GM12878 (cell line): Measurements from ENCODE around the gene PIAS1. TPM values are rescaled to one million over a fixed set of nuclear protein-coding genes. Genes with fewer than 3 reads are reported as not detected.
A peak's percentile ranks its signal among the peaks of the same experiment; 100 is the strongest.

ENCODE experiments used
- ATAC-seq: fragments of 200-7000 bp; cut with Tn5 transposase; 3 replicates; pipeline ENCODE4 v1.9.1; 2020; ENCODE audit warnings: mild to moderate bottlenecking, moderate library complexity
- BruUV-seq: library from RNA; stranded (reverse); fragments of 400-500 nt; replicated peaks from 2 replicates; lab custom pipeline; 2021; lab: Mats Ljungman, UMichigan
- CTCF ChIA-PET: fragments of 300-600 bp; sonication (Branson Sonifier 250); formaldehyde crosslinking; extraction: SDS; loops from one replicate; lab custom pipeline; 2021; ENCODE audit warnings: inconsistent platforms; lab: Yijun Ruan, JAX
- POLR2A ChIA-PET: fragments of 350-600 bp; formaldehyde crosslinking; extraction: SDS; loops from one replicate; lab custom pipeline; 2021; ENCODE audit warnings: inconsistent platforms; lab: Charles Lee
- RAD21 ChIA-PET: fragments of 300-600 bp; sonication (Branson Sonifier 250); formaldehyde crosslinking; loops from one replicate; lab custom pipeline; 2023; ENCODE audit warnings: antibody characterized with exemption; ENCODE audit not compliant: unreplicated experiment; lab: Charles Lee
- SMC1A ChIA-PET: fragments of 300-600 bp; sonication (Branson Sonifier 250); formaldehyde crosslinking; loops from one replicate; lab custom pipeline; 2023; ENCODE audit not compliant: unreplicated experiment, uncharacterized antibody; lab: Charles Lee
- DNase-seq: peaks from one replicate; pipeline ENCODE4 v3.0.0-alpha.2; 2011; ENCODE audit warnings: low read depth, low spot score
- FAIRE-seq: peaks from 3 replicates; lab custom pipeline; 2011; peaks lifted over from hg19 to GRCh38; lab: Jason Lieb, UNC
- H2AFZ ChIP-seq: 2 replicates; pipeline ENCODE4 v1.6.0; 2011; ENCODE audit warnings: low read depth, low read length, control low read depth; ENCODE audit not compliant: control insufficient read depth
- H3K27ac ChIP-seq: 2 replicates; pipeline ENCODE4 v1.5.1; 2011; ENCODE audit warnings: control low read depth; ENCODE audit not compliant: control insufficient read depth, insufficient read depth
- H3K27me3 ChIP-seq, 2 experiments: replicated peaks in 1 of 2; 2 replicates each; pipeline versions ENCODE4 v1.6.0 to v1.6.1; 2011; ENCODE audit warnings: low read length in 1 of 2; ENCODE audit not compliant: control insufficient read depth in 2 of 2, insufficient read depth in 2 of 2
- H3K36me3 ChIP-seq, 2 experiments: 2 replicates each; pipeline ENCODE4 v1.5.1; 2011; ENCODE audit warnings: low read length in 1 of 2; ENCODE audit not compliant: control insufficient read depth in 2 of 2, insufficient read depth in 2 of 2
- H3K4me1 ChIP-seq: 2 replicates; pipeline ENCODE4 v1.6.1; 2011; ENCODE audit warnings: mild to moderate bottlenecking, low read length, moderate library complexity, mixed read lengths; ENCODE audit not compliant: control insufficient read depth, insufficient read depth
- H3K4me2 ChIP-seq: 2 replicates; pipeline ENCODE4 v1.6.0; 2011; ENCODE audit warnings: control low read depth; ENCODE audit not compliant: control insufficient read depth, insufficient read depth
- H3K4me3 ChIP-seq: fragments of 200-600 bp; sonication (generic); 2 replicates; pipeline ENCODE4 v1.5.1; 2016
- H3K79me2 ChIP-seq: 2 replicates; pipeline ENCODE4 v1.6.0; 2011; ENCODE audit warnings: low read length; ENCODE audit not compliant: control insufficient read depth, insufficient read depth
- H3K9ac ChIP-seq: 2 replicates; pipeline ENCODE4 v1.8.0; 2011; ENCODE audit warnings: low read length, control low read depth, mixed read lengths; ENCODE audit not compliant: control insufficient read depth, insufficient read depth
- H3K9me3 ChIP-seq: replicated peaks from 3 replicates; pipeline ENCODE4 v1.5.1; 2011; ENCODE audit warnings: mild to moderate bottlenecking, low read length; ENCODE audit not compliant: control insufficient read depth, insufficient read depth
- H4K20me1 ChIP-seq: 2 replicates; pipeline ENCODE4 v1.6.0; 2011; ENCODE audit not compliant: control insufficient read depth, insufficient read depth
- HDAC2 ChIP-seq: fragments of 200-600 bp; sonication (generic); IDR thresholded peaks from 2 replicates; pipeline ENCODE4 v1.6.1; 2017
- NR2C1 ChIP-seq: fragments of 450-650 bp; IDR thresholded peaks from 2 replicates; pipeline ENCODE4 v1.6.1; 2017; ENCODE audit warnings: antibody characterized with exemption, mild to moderate bottlenecking, moderate library complexity
- RAD21 ChIP-seq: IDR thresholded peaks from 2 replicates; pipeline ENCODE4 v1.6.1; 2011; ENCODE audit warnings: mild to moderate bottlenecking, low read depth, low read length, moderate library complexity; ENCODE audit not compliant: insufficient read depth
- RAD51 ChIP-seq: fragments of 450-650 bp; IDR thresholded peaks from 2 replicates; pipeline ENCODE4 v1.6.1; 2016; ENCODE audit warnings: moderate library complexity, mild to moderate bottlenecking, inconsistent platforms
- WGBS: methylation state at CpG from one replicate; pipeline ENCODE4 v1.1.6; 2016; ENCODE audit warnings: low lambda C conversion rate; ENCODE audit not compliant: insufficient replicate concordance, insufficient coverage; ENCODE audit errors: missing lambda C conversion rate; 5-methylcytosine and 5-hydroxymethylcytosine counted together
- in situ Hi-C: fragments of 300-500 bp; cut with MboI; formaldehyde crosslinking; loops from 9 replicates; pipeline ENCODE4 v1.14.3; 2018; ENCODE audit warnings: mixed read lengths
- intact Hi-C: fragments of 100-400 bp; cut with micrococcal nuclease; formaldehyde crosslinking; loops from one replicate; pipeline ENCODE4 v1.14.2; 2022; ENCODE audit not compliant: unreplicated experiment
- polyA plus RNA-seq, 11 experiments: library from polyadenylated mRNA; depleted of rRNA in 4 of 11; unstranded in 6 of 11; stranded (reverse) in 5 of 11; fragments of >200 nt; fragmentation: Nextera tagmentation in 4 of 11; fragmentation: Illumina TruSeq in 1 of 11; extraction: Ambion mirVana in 4 of 11; extraction: Trizol in 1 of 11; gene quantifications; 1 replicate in 1 of 11; 2 replicates in 10 of 11; pipeline versions ENCODE4 v1.2.1 to v1.2.3, GENCODE V29; 2011 to 2016; ENCODE audit warnings: inconsistent platforms in 2 of 11, missing spikeins in 2 of 11, low read depth in 1 of 11
- total RNA-seq, 4 experiments: library from RNA; depleted of rRNA in 3 of 4; stranded (reverse); fragments of >200 nt in 3 of 4; fragmentation: Illumina TruSeq in 1 of 4; extraction: Trizol in 1 of 4; gene quantifications; 2 replicates each; pipeline versions ENCODE4 v1.2.1 to v1.2.3, GENCODE V29; 2013 to 2021
- TF ChIP-seq, protein P1 (sequence below): fragments of 450-650 bp; IDR thresholded peaks from 2 replicates; pipeline ENCODE4 v1.6.1; 2017; ENCODE audit warnings: low read depth, mild to moderate bottlenecking, moderate library complexity

PIAS1 gene
- total and polyA plus RNA-seq, 10 of the 15 experiments (the other 5 are each of a cell fraction or from before 2014, with no cell fraction given): 20.2 to 96.3 (median 37.0) TPM

DNA sequence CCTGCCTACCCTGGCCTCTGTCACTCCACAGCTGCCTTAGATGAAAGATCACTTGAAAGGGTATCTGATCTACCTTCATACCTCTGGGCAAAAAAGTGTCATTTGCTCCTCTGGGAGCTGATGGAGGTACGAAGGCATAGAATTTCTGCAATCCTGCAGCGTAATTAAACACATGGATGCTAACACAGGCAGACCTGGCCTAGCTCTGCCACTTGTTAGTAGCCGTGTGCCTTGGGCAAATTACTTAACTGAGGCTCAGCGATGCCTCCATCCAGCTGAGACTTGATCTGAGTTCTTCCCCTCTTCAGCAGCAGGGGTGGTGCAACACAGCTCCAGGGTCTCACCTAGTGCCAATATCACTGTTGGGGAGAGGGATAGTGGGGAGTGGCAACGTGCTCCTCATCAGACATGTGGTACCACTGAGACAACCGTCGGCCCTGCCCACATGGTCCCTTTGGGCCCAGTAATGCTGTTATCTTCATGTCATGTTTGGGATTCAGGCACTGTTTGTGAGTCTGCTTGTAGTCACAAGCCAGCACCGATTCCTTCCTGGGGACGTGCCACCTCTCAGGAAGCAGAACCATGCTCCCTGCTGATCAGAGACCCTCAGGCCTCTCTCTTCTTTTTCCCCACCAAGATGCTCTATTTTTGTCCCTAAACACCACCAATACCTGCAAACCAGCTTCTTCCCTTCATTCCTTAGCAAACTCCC lies 34.1 kb upstream of the PIAS1 start:
- H3K9me3 ChIP-seq: no peaks in the 10 kb centered on the region; the same call in 2 of the 3 replicates
- CTCF ChIA-PET: interaction anchor here (0.5 to 1.5 kb wide), 2 partner anchors 14 to 52 kb away, joined by 3 read pairs; no protein-coding TSS in a partner anchor
- no TSS peak for BruUV-seq
- DNase-seq: no peak
- intact Hi-C loops (no loop called here), in situ Hi-C loops (no loop called here)
- TF ChIP-seq RAD21 (no peak), NR2C1 (no peak), RAD51 (no peak), HDAC2 (no peak)
- TF ChIP-seq, protein P1, sequence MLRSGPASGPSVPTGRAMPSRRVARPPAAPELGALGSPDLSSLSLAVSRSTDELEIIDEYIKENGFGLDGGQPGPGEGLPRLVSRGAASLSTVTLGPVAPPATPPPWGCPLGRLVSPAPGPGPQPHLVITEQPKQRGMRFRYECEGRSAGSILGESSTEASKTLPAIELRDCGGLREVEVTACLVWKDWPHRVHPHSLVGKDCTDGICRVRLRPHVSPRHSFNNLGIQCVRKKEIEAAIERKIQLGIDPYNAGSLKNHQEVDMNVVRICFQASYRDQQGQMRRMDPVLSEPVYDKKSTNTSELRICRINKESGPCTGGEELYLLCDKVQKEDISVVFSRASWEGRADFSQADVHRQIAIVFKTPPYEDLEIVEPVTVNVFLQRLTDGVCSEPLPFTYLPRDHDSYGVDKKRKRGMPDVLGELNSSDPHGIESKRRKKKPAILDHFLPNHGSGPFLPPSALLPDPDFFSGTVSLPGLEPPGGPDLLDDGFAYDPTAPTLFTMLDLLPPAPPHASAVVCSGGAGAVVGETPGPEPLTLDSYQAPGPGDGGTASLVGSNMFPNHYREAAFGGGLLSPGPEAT: no peak
- H2AFZ ChIP-seq: no peak overlapping the region
- no peak overlapping the region for H3K27ac ChIP-seq
- H3K4me2 ChIP-seq: no peak overlapping the region
- SMC1A ChIA-PET: interaction anchor here (1.0 to 1.7 kb wide), 2 partner anchors 10 to 82 kb away, joined by 3 to 4 read pairs; no protein-coding TSS in a partner anchor
- 69% methylated on average over 9 of the region's 9 CpGs for WGBS
- peak; percentile 13 for FAIRE-seq
- no peak overlapping the region for H3K4me3 ChIP-seq
- RAD21 ChIA-PET: interaction anchor here (0.7 kb wide), 1 partner anchor 14 kb away, joined by 3 read pairs; no protein-coding TSS in a partner anchor
- no peak overlapping the region for H3K9ac ChIP-seq
- H4K20me1 ChIP-seq: no peaks in the 10 kb centered on the region
- ATAC-seq: no peak
- no peaks in the 10 kb centered on the region for H3K4me1 ChIP-seq
- H3K79me2 ChIP-seq: no peaks in the 10 kb centered on the region
- no peaks in the 10 kb centered on the region for H3K36me3 ChIP-seq
- H3K27me3 ChIP-seq: no peaks in the 10 kb centered on the region
- POLR2A ChIA-PET: interaction anchor here (1.2 kb wide), 1 partner anchor 11 kb away, joined by 5 read pairs; no protein-coding TSS in a partner anchor
